Measurements from ENCODE around the gene DOHH. TPM values are rescaled to one million over a fixed set of nuclear protein-coding genes. Genes with fewer than 3 reads are reported as not detected.

DOHH gene
- total and polyA plus RNA-seq, 9 of the 15 experiments (the other 6 are each of a cell fraction or from before 2014, with no cell fraction given) = 0.14 to 47.2 (median 5.1) TPM

GRCh38 chr19:3506384-3507340, 6.2 kb upstream of the DOHH start (continued):
- TF ChIP-seq, protein P1, sequence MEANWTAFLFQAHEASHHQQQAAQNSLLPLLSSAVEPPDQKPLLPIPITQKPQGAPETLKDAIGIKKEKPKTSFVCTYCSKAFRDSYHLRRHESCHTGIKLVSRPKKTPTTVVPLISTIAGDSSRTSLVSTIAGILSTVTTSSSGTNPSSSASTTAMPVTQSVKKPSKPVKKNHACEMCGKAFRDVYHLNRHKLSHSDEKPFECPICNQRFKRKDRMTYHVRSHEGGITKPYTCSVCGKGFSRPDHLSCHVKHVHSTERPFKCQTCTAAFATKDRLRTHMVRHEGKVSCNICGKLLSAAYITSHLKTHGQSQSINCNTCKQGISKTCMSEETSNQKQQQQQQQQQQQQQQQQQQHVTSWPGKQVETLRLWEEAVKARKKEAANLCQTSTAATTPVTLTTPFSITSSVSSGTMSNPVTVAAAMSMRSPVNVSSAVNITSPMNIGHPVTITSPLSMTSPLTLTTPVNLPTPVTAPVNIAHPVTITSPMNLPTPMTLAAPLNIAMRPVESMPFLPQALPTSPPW (CRISPR knock-in tag; IDR thresholded peaks at IDR 0.05) = no peak; the same call in 1 of the 2 replicates
- TF ChIP-seq ZBTB8A (IDR thresholded peaks at IDR 0.05; ENCODE audit: partially characterized antibody) = no peak
- TF ChIP-seq NFIC (IDR thresholded peaks at IDR 0.05) = no peak
- no peak for TF ChIP-seq TAL1 (IDR thresholded peaks at IDR 0.05)
- TF ChIP-seq RBBP5 (IDR thresholded peaks at IDR 0.05; ENCODE audit: borderline replicate concordance, insufficient read depth, low read length, poor library complexity, severe bottlenecking) = peak; percentile 63
- TF ChIP-seq HNRNPUL1 (IDR thresholded peaks at IDR 0.05; ENCODE audit: low read length) = no peak
- no peak for TF ChIP-seq RBM39 (optimal IDR thresholded peaks at IDR 0.05; ENCODE audit: low read depth, low read length)
- peak; percentile 83; the same call in 1 of the 2 replicates for TF ChIP-seq PHF8 (IDR thresholded peaks at IDR 0.05; ENCODE audit: borderline replicate concordance, low read length)
- TF ChIP-seq POLR2AphosphoS5 (IDR thresholded peaks at IDR 0.05; ENCODE audit: control insufficient read depth, insufficient read depth, low read depth, low read length) = no peak
- no peak for TF ChIP-seq FOXM1 (IDR thresholded peaks at IDR 0.05; ENCODE audit: low read depth)
- no peak for TF ChIP-seq FOXM1 (CRISPR knock-in tag; IDR thresholded peaks at IDR 0.05; ENCODE audit: low read depth)
- TF ChIP-seq, protein P2, sequence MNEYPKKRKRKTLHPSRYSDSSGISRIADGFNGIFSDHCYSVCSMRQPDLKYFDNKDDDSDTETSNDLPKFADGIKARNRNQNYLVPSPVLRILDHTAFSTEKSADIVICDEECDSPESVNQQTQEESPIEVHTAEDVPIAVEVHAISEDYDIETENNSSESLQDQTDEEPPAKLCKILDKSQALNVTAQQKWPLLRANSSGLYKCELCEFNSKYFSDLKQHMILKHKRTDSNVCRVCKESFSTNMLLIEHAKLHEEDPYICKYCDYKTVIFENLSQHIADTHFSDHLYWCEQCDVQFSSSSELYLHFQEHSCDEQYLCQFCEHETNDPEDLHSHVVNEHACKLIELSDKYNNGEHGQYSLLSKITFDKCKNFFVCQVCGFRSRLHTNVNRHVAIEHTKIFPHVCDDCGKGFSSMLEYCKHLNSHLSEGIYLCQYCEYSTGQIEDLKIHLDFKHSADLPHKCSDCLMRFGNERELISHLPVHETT (CRISPR knock-in tag; conservative IDR thresholded peaks at IDR 0.05 in 1 of 2, IDR thresholded peaks at IDR 0.05 in 1 of 2) = peak in 1 of 2 experiments; percentile 23; a peak in 1 of 4 replicates
- no peak for TF ChIP-seq SIN3A (IDR thresholded peaks at IDR 0.05; ENCODE audit: borderline replicate concordance in 2 of 2, control insufficient read depth in 1 of 2, low read depth in 2 of 2, low read length in 2 of 2)
- TF ChIP-seq, protein P3, sequence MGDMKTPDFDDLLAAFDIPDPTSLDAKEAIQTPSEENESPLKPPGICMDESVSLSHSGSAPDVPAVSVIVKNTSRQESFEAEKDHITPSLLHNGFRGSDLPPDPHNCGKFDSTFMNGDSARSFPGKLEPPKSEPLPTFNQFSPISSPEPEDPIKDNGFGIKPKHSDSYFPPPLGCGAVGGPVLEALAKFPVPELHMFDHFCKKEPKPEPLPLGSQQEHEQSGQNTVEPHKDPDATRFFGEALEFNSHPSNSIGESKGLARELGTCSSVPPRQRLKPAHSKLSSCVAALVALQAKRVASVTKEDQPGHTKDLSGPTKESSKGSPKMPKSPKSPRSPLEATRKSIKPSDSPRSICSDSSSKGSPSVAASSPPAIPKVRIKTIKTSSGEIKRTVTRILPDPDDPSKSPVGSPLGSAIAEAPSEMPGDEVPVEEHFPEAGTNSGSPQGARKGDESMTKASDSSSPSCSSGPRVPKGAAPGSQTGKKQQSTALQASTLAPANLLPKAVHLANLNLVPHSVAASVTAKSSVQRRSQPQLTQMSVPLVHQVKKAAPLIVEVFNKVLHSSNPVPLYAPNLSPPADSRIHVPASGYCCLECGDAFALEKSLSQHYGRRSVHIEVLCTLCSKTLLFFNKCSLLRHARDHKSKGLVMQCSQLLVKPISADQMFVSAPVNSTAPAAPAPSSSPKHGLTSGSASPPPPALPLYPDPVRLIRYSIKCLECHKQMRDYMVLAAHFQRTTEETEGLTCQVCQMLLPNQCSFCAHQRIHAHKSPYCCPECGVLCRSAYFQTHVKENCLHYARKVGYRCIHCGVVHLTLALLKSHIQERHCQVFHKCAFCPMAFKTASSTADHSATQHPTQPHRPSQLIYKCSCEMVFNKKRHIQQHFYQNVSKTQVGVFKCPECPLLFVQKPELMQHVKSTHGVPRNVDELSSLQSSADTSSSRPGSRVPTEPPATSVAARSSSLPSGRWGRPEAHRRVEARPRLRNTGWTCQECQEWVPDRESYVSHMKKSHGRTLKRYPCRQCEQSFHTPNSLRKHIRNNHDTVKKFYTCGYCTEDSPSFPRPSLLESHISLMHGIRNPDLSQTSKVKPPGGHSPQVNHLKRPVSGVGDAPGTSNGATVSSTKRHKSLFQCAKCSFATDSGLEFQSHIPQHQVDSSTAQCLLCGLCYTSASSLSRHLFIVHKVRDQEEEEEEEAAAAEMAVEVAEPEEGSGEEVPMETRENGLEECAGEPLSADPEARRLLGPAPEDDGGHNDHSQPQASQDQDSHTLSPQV (IDR thresholded peaks at IDR 0.05) = no peak
- no peak for TF ChIP-seq MBD2 (IDR thresholded peaks at IDR 0.05; ENCODE audit: borderline replicate concordance, low read depth)
- TF ChIP-seq MIER1 (IDR thresholded peaks at IDR 0.05; ENCODE audit: low read depth) = no peak
- no peak for TF ChIP-seq STAT5A (IDR thresholded peaks at IDR 0.05; ENCODE audit: borderline replicate concordance, low read length)
